H1 (cell line): ENCODE results near the gene SCGB1C2. TPM values are rescaled to one million over a fixed set of nuclear protein-coding genes. Genes with fewer than 3 reads are reported as not detected.
"Not testable (repeated sequence)": the region's sequence is repeated elsewhere in the genome, so short reads cannot be mapped to it uniquely, and the experiment has no call there.

Source experiments
- CTCF ChIA-PET: fragments of 300-600 bp; sonication (Branson Sonifier 250); formaldehyde crosslinking; loops from one replicate; lab custom pipeline; 2021; ENCODE audit not compliant: partially characterized antibody; lab: Charles Lee
- POLR2A ChIA-PET: fragments of 300-600 bp; sonication (Branson Sonifier 250); formaldehyde crosslinking; loops from one replicate; lab custom pipeline; 2021; ENCODE audit warnings: inconsistent platforms; ENCODE audit not compliant: partially characterized antibody; lab: Charles Lee
- DNase-seq, 2 experiments: peaks; one replicate each; pipeline versions ENCODE4 v3.0.0 to v3.0.0-alpha.2; 2010 to 2022; ENCODE audit warnings: low spot score in 2 of 2, low read depth in 1 of 2, mixed read lengths in 1 of 2
- FAIRE-seq: peaks from 2 replicates; lab custom pipeline; 2011; peaks lifted over from hg19 to GRCh38; lab: Jason Lieb, UNC
- H2AFZ ChIP-seq: 2 replicates; pipeline ENCODE4 v1.8.1; 2012; ENCODE audit warnings: low read length, inconsistent platforms
- H2AK5ac ChIP-seq: 2 replicates; pipeline ENCODE4 v1.6.1; 2013; ENCODE audit warnings: low read depth, low read length
- H2BK120ac ChIP-seq: replicated peaks from 2 replicates; pipeline ENCODE3; 2013; ENCODE audit warnings: low read depth, low read length, inconsistent platforms
- H2BK12ac ChIP-seq: 2 replicates; pipeline ENCODE4 v1.6.1; 2013; ENCODE audit warnings: low read depth, low read length
- H2BK15ac ChIP-seq: 2 replicates; pipeline ENCODE4 v1.6.1; 2013; ENCODE audit warnings: low read length
- H2BK20ac ChIP-seq: 2 replicates; pipeline ENCODE4 v1.6.1; 2013; ENCODE audit warnings: low read length
- H2BK5ac ChIP-seq: 2 replicates; pipeline ENCODE4 v1.6.1; 2013; ENCODE audit warnings: low read depth, low read length
- H3K14ac ChIP-seq: 2 replicates; pipeline ENCODE4 v1.6.1; 2013; ENCODE audit warnings: inconsistent platforms; ENCODE audit not compliant: insufficient read length
- H3K18ac ChIP-seq: 2 replicates; pipeline ENCODE4 v1.6.1; 2013; ENCODE audit warnings: low read length; ENCODE audit errors: extremely low read depth
- H3K23ac ChIP-seq: 2 replicates; pipeline ENCODE4 v1.6.1; 2013; ENCODE audit warnings: inconsistent platforms; ENCODE audit not compliant: insufficient read length
- H3K23me2 ChIP-seq: 2 replicates; pipeline ENCODE4 v1.6.1; 2013; ENCODE audit warnings: low read depth, low read length
- H3K27ac ChIP-seq: 2 replicates; pipeline ENCODE4 v1.6.1; 2011; ENCODE audit warnings: low read depth, low read length, inconsistent platforms
- H3K27me3 ChIP-seq, 4 experiments: replicated peaks in 1 of 4; 1 replicate in 1 of 4; 2 replicates in 3 of 4; pipeline versions ENCODE4 v1.6.1 to v1.8.1; 2011 to 2013; ENCODE audit warnings: low read length in 3 of 4, mild to moderate bottlenecking in 3 of 4, inconsistent platforms in 2 of 4, mixed read lengths in 2 of 4, moderate library complexity in 1 of 4; ENCODE audit not compliant: control insufficient read depth in 3 of 4, insufficient read depth in 3 of 4; ENCODE audit errors: extremely low read depth in 1 of 4
- H3K36me3 ChIP-seq, 4 experiments: 2 replicates each; pipeline versions ENCODE4 v1.6.1 to v1.8.1; 2011 to 2013; ENCODE audit warnings: mild to moderate bottlenecking in 4 of 4, low read length in 3 of 4, moderate library complexity in 2 of 4, control low read depth in 1 of 4, inconsistent platforms in 1 of 4; ENCODE audit not compliant: insufficient read depth in 4 of 4, control insufficient read depth in 2 of 4
- H3K4ac ChIP-seq: replicated peaks from 2 replicates; pipeline ENCODE3; 2013; ENCODE audit warnings: low read length, low read depth, mixed read lengths, inconsistent platforms; ENCODE audit not compliant: insufficient read length
- H3K4me1 ChIP-seq, 4 experiments: replicated peaks in 1 of 4; 1 replicate in 1 of 4; 2 replicates in 3 of 4; pipeline versions ENCODE4 v1.6.1 to v1.8.1; 2011 to 2013; ENCODE audit warnings: low read length in 3 of 4, inconsistent platforms in 2 of 4, mixed read lengths in 1 of 4; ENCODE audit not compliant: insufficient read depth in 4 of 4, control insufficient read depth in 3 of 4
- H3K4me2 ChIP-seq, 2 experiments: 2 replicates each; pipeline versions ENCODE4 v1.6.1 to v1.8.1; 2011 to 2013; ENCODE audit warnings: low read depth in 2 of 2, low read length in 2 of 2, control low read depth in 1 of 2, inconsistent platforms in 1 of 2, mild to moderate bottlenecking in 1 of 2; ENCODE audit not compliant: insufficient read depth in 1 of 2
- H3K4me3 ChIP-seq, 4 experiments: fragments of 200-600, 300-600 bp in 1 of 4; sonication (generic), shearing (Covaris generic), sonication (Bioruptor Twin) in 1 of 4; 2 replicates each; pipeline versions ENCODE4 v1.5.1 to v1.8.1; 2011 to 2016; ENCODE audit warnings: low read length in 4 of 4, low read depth in 3 of 4, control low read depth in 2 of 4, inconsistent platforms in 2 of 4, mild to moderate bottlenecking in 2 of 4, mixed read lengths in 1 of 4, moderate library complexity in 1 of 4; ENCODE audit not compliant: insufficient read depth in 2 of 4; ENCODE audit errors: extremely low read depth in 1 of 4
- H3K56ac ChIP-seq: replicated peaks from 2 replicates; pipeline ENCODE3; 2013; ENCODE audit warnings: low read depth, mild to moderate bottlenecking, mixed read lengths, low read length, inconsistent platforms; ENCODE audit not compliant: insufficient read length
- H3K79me1 ChIP-seq: 2 replicates; pipeline ENCODE4 v1.6.1; 2013; ENCODE audit warnings: low read depth, low read length, control low read depth
- H3K79me2 ChIP-seq, 2 experiments: 2 replicates each; pipeline versions ENCODE4 v1.6.1 to v1.8.1; 2012 to 2013; ENCODE audit warnings: low read length in 2 of 2, mild to moderate bottlenecking in 2 of 2, inconsistent platforms in 1 of 2; ENCODE audit not compliant: insufficient read depth in 2 of 2, control insufficient read depth in 1 of 2
- H3K9ac ChIP-seq, 4 experiments: replicated peaks in 1 of 4; 1 replicate in 1 of 4; 2 replicates in 3 of 4; pipeline versions ENCODE4 v1.6.1 to v1.8.1; 2011 to 2013; ENCODE audit warnings: low read depth in 3 of 4, low read length in 3 of 4, control low read depth in 2 of 4, mild to moderate bottlenecking in 2 of 4, moderate library complexity in 2 of 4, inconsistent platforms in 1 of 4; ENCODE audit errors: extremely low read depth in 1 of 4
- H3K9me3 ChIP-seq, 2 experiments: 2 replicates each; pipeline versions ENCODE4 v1.6.1 to v1.8.1; 2012 to 2013; ENCODE audit warnings: mild to moderate bottlenecking in 2 of 2, moderate library complexity in 2 of 2, control low read depth in 1 of 2, inconsistent platforms in 1 of 2, low read depth in 1 of 2, low read length in 1 of 2, mixed read lengths in 1 of 2; ENCODE audit not compliant: insufficient read depth in 2 of 2
- H4K20me1 ChIP-seq, 2 experiments: replicated peaks in 1 of 2; 2 replicates each; pipeline versions ENCODE3 to v1.8.1; 2011 to 2013; ENCODE audit warnings: inconsistent platforms in 2 of 2, low read length in 2 of 2, mild to moderate bottlenecking in 1 of 2; ENCODE audit not compliant: insufficient read depth in 2 of 2, control insufficient read depth in 1 of 2
- H4K5ac ChIP-seq: 2 replicates; pipeline ENCODE4 v1.6.1; 2013; ENCODE audit warnings: low read length, low read depth, mixed read lengths, inconsistent platforms; ENCODE audit not compliant: insufficient read length
- H4K8ac ChIP-seq: 2 replicates; pipeline ENCODE4 v1.8.0; 2013; ENCODE audit warnings: mild to moderate bottlenecking, moderate library complexity, low read length, inconsistent platforms; ENCODE audit not compliant: insufficient read depth; ENCODE audit errors: extremely low read depth
- H4K91ac ChIP-seq: replicated peaks from 2 replicates; pipeline ENCODE3; 2013; ENCODE audit warnings: low read length, mixed read lengths, inconsistent platforms; ENCODE audit not compliant: insufficient read length
- WGBS, 2 experiments: shearing (Covaris generic) in 1 of 2; methylation state at CpG; one replicate each; pipeline versions ENCODE4 v1.1.6 to v1.1.7; 2013 to 2015; ENCODE audit warnings: low lambda C conversion rate in 2 of 2, mixed read lengths in 2 of 2, inconsistent platforms in 1 of 2, low coverage in 1 of 2, missing lambda C conversion rate in 1 of 2; ENCODE audit not compliant: insufficient replicate concordance in 2 of 2, insufficient coverage in 1 of 2, insufficient read length in 1 of 2; ENCODE audit errors: extremely low coverage in 1 of 2, missing lambda C conversion rate in 1 of 2; 5-methylcytosine and 5-hydroxymethylcytosine counted together
- polyA plus RNA-seq, 7 experiments: library from polyadenylated mRNA; depleted of rRNA in 3 of 7; stranded (reverse) in 5 of 7; unstranded in 2 of 7; fragments of >200 nt in 5 of 7; fragments of 200-250 nt in 2 of 7; gene quantifications; 1 replicate in 5 of 7; 2 replicates in 1 of 7; 4 replicates in 1 of 7; pipeline versions ENCODE4 v1.2.1 to v1.2.3, GENCODE V29; 2011 to 2013; ENCODE audit warnings: missing spikeins in 2 of 7, mixed read lengths in 2 of 7
- total RNA-seq: library from RNA; stranded (reverse); fragmentation: NEBNext Ultra II Directional; extraction: Animal tissue kit (Norgen Biotek cat#: 25700); gene quantifications from 2 replicates; pipeline ENCODE4 v1.2.1, GENCODE V29; 2021

The SCGB1C2 gene
- total and polyA plus RNA-seq, 2 of the 8 experiments (the other 6 are each of a cell fraction or from before 2014, with no cell fraction given): not detected

DNA sequence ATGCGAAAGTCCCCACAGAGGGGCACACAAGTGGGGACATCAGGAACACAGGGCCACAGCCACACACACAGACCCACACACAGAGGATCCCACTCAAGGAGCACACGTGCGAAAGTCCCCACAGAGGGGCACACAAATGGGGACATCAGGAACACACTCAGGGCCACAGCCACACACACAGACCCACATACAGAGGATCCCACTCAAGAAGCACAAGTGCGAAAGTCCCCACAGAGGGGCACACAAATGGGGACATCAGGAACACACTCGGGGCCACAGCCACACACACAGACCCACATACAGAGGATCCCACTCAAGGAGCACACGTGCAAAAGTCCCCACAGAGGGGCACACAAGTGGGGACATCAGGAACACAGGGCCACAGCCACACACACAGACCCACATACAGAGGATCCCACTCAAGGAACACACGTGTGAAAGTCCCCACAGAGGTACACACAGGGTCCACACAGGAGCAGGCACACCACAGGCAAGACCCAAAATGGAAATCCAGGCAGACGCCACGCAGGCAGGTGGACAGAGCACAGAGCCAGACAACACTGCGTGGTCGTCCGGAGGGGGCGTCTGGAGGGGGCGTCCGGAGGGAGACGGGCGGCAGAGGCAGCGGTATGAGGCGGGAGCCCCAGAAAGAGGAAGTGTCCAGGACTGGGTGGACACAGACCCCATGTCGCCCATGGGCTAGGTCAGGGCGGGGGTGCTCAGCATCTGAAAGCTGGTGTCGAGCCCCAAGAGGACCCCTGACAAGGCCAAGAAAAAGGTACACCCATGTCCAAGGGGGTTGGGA, 2.2 kb downstream of the SCGB1C2 start:
- H3K9me3 ChIP-seq, H4K8ac ChIP-seq, H3K23me2 ChIP-seq, H2BK12ac ChIP-seq, H3K4me1 ChIP-seq, H3K36me3 ChIP-seq, H2BK20ac ChIP-seq, H2BK5ac ChIP-seq, H3K23ac ChIP-seq, H3K56ac ChIP-seq, H3K18ac ChIP-seq, H4K5ac ChIP-seq, H3K27ac ChIP-seq, H3K9ac ChIP-seq, H2BK120ac ChIP-seq, H3K14ac ChIP-seq, H3K79me1 ChIP-seq, H3K4me2 ChIP-seq, POLR2A ChIA-PET, H2BK15ac ChIP-seq, FAIRE-seq, H2AK5ac ChIP-seq, CTCF ChIA-PET, H3K79me2 ChIP-seq, H3K4ac ChIP-seq, H2AFZ ChIP-seq, H4K20me1 ChIP-seq, H4K91ac ChIP-seq, H3K4me3 ChIP-seq, DNase-seq: not testable (repeated sequence)
- WGBS, 2 experiments: 70% methylated on average over 7 of the region's 22 CpGs; no CpG with 5 or more reads in 1 of the 2 experiments
- H3K27me3 ChIP-seq: peaks cover 3 to 17% (median 11%) of the 10 kb centered on the region in 4 experiments; a peak in 5 of 7 replicates
